GM23338 (cell line): ENCODE measurements around the gene PPFIA4. TPM values are rescaled to one million over a fixed set of nuclear protein-coding genes. Genes with fewer than 3 reads are reported as not detected.

Experiments used
- ATAC-seq: fragments of 200-7000 bp; cut with Tn5 transposase; 3 replicates; pipeline ENCODE4 v1.9.1; 2020
- DNase-seq: peaks from one replicate; pipeline ENCODE4 v3.0.0-alpha.2; 2015; ENCODE audit warnings: low spot score
- H2AFZ ChIP-seq: fragments of 200-600 bp; sonication (generic); 2 replicates; pipeline ENCODE4 v1.8.0; 2016; ENCODE audit warnings: antibody characterized with exemption, mild to moderate bottlenecking, moderate library complexity
- H3F3A ChIP-seq: fragments of 200-600 bp; sonication (generic); replicated peaks from 2 replicates; pipeline ENCODE4 v1.8.0; 2017; ENCODE audit warnings: antibody characterized with exemption, mixed run types, low read depth
- H3K27ac ChIP-seq: fragments of 200-600 bp; sonication (generic); 2 replicates; pipeline ENCODE4 v1.6.1; 2016; ENCODE audit warnings: low read depth
- H3K27me3 ChIP-seq: fragments of 200-600 bp; sonication (generic); 2 replicates; pipeline ENCODE4 v1.8.0; 2016; ENCODE audit warnings: mild to moderate bottlenecking, mixed run types, moderate library complexity; ENCODE audit not compliant: insufficient read depth
- H3K36me3 ChIP-seq: fragments of 200-600 bp; sonication (generic); 2 replicates; pipeline ENCODE4 v1.8.0; 2016; ENCODE audit warnings: mild to moderate bottlenecking; ENCODE audit not compliant: insufficient read depth
- H3K4me1 ChIP-seq: fragments of 200-600 bp; sonication (generic); 2 replicates; pipeline ENCODE4 v1.8.0; 2016; ENCODE audit warnings: mild to moderate bottlenecking, moderate library complexity; ENCODE audit not compliant: insufficient read depth
- H3K4me2 ChIP-seq: fragments of 200-600 bp; sonication (generic); 2 replicates; pipeline ENCODE4 v1.7.1; 2017; ENCODE audit warnings: mixed run types
- H3K4me3 ChIP-seq: fragments of 200-600 bp; sonication (generic); 2 replicates; pipeline ENCODE4 v1.6.1; 2016; ENCODE audit warnings: mixed run types
- H3K79me2 ChIP-seq: fragments of 200-600 bp; sonication (generic); replicated peaks from 2 replicates; pipeline ENCODE4 v1.8.0; 2017; ENCODE audit warnings: mild to moderate bottlenecking; ENCODE audit not compliant: insufficient read depth
- H3K9me2 ChIP-seq: fragments of 200-600 bp; sonication (generic); 2 replicates; pipeline ENCODE4 v1.8.0; 2017; ENCODE audit not compliant: insufficient read depth
- H4K20me1 ChIP-seq: fragments of 200-600 bp; sonication (generic); replicated peaks from 2 replicates; pipeline ENCODE4 v1.8.0; 2017; ENCODE audit warnings: mild to moderate bottlenecking; ENCODE audit not compliant: insufficient read depth
- H3K27ac Mint-ChIP-seq: 2 replicates; pipeline ENCODE4 v1.8.0; 2020; ENCODE audit warnings: inconsistent platforms, mild to moderate bottlenecking, moderate library complexity, mixed read lengths
- H3K27me3 Mint-ChIP-seq: 3 replicates; pipeline ENCODE4 v1.8.0; 2022; ENCODE audit warnings: low read depth, mild to moderate bottlenecking, moderate library complexity, mixed read lengths, inconsistent platforms; ENCODE audit not compliant: insufficient read depth, poor library complexity
- H3K36me3 Mint-ChIP-seq: 3 replicates; pipeline ENCODE4 v1.8.0; 2021; ENCODE audit warnings: low read depth, mild to moderate bottlenecking, inconsistent platforms, moderate library complexity, mixed read lengths
- H3K4me1 Mint-ChIP-seq: 3 replicates; pipeline ENCODE4 v1.8.0; 2020; ENCODE audit warnings: mild to moderate bottlenecking, inconsistent platforms, mixed read lengths
- H3K4me3 Mint-ChIP-seq: 3 replicates; pipeline ENCODE4 v1.8.0; 2021; ENCODE audit warnings: moderate library complexity, mild to moderate bottlenecking, inconsistent platforms, mixed read lengths
- H3K9me3 Mint-ChIP-seq: 3 replicates; pipeline ENCODE4 v1.8.0; 2020; ENCODE audit warnings: moderate library complexity, mild to moderate bottlenecking, inconsistent platforms, mixed read lengths
- CREB1 ChIP-seq: fragments of 250-450 bp; sonication (Bioruptor Pico); IDR thresholded peaks from 2 replicates; pipeline ENCODE4 v1.5.0; 2020; ENCODE audit warnings: low read depth, mild to moderate bottlenecking, moderate library complexity
- EZH2 ChIP-seq: fragments of 200-600 bp; sonication (generic); IDR thresholded peaks from one replicate; pipeline ENCODE4 v1.8.0; 2017; ENCODE audit warnings: antibody characterized with exemption, mild to moderate bottlenecking, low read depth; ENCODE audit not compliant: unreplicated experiment
- EZH2phosphoT487 ChIP-seq: fragments of 200-600 bp; sonication (generic); IDR thresholded peaks from one replicate; pipeline ENCODE4 v1.8.1; 2018; ENCODE audit warnings: antibody characterized with exemption; ENCODE audit not compliant: unreplicated experiment
- JUNB ChIP-seq: IDR thresholded peaks from one replicate; pipeline ENCODE4 v1.6.1; 2016; ENCODE audit warnings: antibody characterized with exemption; ENCODE audit not compliant: unreplicated experiment
- NANOG ChIP-seq: IDR thresholded peaks from 2 replicates; pipeline ENCODE4 v1.6.1; 2016; ENCODE audit warnings: antibody characterized with exemption, borderline replicate concordance
- STAT1 ChIP-seq: IDR thresholded peaks from one replicate; pipeline ENCODE4 v1.6.1; 2016; ENCODE audit warnings: antibody characterized with exemption; ENCODE audit not compliant: unreplicated experiment
- ZNF114 ChIP-seq: fragments of 250-450 bp; sonication (Bioruptor Pico); IDR thresholded peaks from 2 replicates; pipeline ENCODE4 v1.5.0; 2020; ENCODE audit warnings: mild to moderate bottlenecking, moderate library complexity
- polyA plus RNA-seq: library from polyadenylated mRNA; unstranded; fragments of >200 nt; fragmentation: Nextera tagmentation; extraction: Ambion mirVana; gene quantifications from 2 replicates; pipeline ENCODE4 v1.2.1, GENCODE V29; 2016
- total RNA-seq: library from RNA; depleted of rRNA; stranded (reverse); fragments of >200 nt; shearing (Covaris generic); gene quantifications from 2 replicates; pipeline ENCODE4 v1.2.3, GENCODE V29; 2014
- TF ChIP-seq, protein P1 (sequence below): fragments of 250-450 bp; sonication (Bioruptor Pico); IDR thresholded peaks from 2 replicates; pipeline ENCODE4 v1.5.0; 2020; ENCODE audit warnings: mild to moderate bottlenecking, moderate library complexity
- TF ChIP-seq, protein P2 (sequence below): IDR thresholded peaks from one replicate; pipeline ENCODE4 v1.6.1; 2018; ENCODE audit warnings: antibody characterized with exemption; ENCODE audit not compliant: unreplicated experiment
- TF ChIP-seq, protein P3 (sequence below): IDR thresholded peaks from 2 replicates; pipeline ENCODE4 v1.6.1; 2016; ENCODE audit warnings: antibody characterized with exemption

Gene PPFIA4
- total and polyA plus RNA-seq, 2 experiments from 2014 or later: 1.3 to 7.6 TPM

DNA sequence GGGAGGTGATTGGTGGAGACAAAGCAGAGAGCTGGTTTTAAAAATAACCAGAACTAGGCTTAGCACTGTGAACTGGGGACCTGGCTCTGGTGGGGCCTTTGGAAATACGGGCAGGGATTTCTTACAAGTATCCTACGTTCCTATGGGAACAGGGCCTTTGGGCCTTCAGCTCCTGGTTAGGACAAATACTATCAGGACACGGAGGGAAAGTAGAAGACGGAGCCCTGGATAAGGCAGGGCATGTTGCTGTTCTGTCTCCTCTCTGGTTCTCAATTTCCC, 64.8 kb downstream of the PPFIA4 start (continued):
- TF ChIP-seq, protein P1, sequence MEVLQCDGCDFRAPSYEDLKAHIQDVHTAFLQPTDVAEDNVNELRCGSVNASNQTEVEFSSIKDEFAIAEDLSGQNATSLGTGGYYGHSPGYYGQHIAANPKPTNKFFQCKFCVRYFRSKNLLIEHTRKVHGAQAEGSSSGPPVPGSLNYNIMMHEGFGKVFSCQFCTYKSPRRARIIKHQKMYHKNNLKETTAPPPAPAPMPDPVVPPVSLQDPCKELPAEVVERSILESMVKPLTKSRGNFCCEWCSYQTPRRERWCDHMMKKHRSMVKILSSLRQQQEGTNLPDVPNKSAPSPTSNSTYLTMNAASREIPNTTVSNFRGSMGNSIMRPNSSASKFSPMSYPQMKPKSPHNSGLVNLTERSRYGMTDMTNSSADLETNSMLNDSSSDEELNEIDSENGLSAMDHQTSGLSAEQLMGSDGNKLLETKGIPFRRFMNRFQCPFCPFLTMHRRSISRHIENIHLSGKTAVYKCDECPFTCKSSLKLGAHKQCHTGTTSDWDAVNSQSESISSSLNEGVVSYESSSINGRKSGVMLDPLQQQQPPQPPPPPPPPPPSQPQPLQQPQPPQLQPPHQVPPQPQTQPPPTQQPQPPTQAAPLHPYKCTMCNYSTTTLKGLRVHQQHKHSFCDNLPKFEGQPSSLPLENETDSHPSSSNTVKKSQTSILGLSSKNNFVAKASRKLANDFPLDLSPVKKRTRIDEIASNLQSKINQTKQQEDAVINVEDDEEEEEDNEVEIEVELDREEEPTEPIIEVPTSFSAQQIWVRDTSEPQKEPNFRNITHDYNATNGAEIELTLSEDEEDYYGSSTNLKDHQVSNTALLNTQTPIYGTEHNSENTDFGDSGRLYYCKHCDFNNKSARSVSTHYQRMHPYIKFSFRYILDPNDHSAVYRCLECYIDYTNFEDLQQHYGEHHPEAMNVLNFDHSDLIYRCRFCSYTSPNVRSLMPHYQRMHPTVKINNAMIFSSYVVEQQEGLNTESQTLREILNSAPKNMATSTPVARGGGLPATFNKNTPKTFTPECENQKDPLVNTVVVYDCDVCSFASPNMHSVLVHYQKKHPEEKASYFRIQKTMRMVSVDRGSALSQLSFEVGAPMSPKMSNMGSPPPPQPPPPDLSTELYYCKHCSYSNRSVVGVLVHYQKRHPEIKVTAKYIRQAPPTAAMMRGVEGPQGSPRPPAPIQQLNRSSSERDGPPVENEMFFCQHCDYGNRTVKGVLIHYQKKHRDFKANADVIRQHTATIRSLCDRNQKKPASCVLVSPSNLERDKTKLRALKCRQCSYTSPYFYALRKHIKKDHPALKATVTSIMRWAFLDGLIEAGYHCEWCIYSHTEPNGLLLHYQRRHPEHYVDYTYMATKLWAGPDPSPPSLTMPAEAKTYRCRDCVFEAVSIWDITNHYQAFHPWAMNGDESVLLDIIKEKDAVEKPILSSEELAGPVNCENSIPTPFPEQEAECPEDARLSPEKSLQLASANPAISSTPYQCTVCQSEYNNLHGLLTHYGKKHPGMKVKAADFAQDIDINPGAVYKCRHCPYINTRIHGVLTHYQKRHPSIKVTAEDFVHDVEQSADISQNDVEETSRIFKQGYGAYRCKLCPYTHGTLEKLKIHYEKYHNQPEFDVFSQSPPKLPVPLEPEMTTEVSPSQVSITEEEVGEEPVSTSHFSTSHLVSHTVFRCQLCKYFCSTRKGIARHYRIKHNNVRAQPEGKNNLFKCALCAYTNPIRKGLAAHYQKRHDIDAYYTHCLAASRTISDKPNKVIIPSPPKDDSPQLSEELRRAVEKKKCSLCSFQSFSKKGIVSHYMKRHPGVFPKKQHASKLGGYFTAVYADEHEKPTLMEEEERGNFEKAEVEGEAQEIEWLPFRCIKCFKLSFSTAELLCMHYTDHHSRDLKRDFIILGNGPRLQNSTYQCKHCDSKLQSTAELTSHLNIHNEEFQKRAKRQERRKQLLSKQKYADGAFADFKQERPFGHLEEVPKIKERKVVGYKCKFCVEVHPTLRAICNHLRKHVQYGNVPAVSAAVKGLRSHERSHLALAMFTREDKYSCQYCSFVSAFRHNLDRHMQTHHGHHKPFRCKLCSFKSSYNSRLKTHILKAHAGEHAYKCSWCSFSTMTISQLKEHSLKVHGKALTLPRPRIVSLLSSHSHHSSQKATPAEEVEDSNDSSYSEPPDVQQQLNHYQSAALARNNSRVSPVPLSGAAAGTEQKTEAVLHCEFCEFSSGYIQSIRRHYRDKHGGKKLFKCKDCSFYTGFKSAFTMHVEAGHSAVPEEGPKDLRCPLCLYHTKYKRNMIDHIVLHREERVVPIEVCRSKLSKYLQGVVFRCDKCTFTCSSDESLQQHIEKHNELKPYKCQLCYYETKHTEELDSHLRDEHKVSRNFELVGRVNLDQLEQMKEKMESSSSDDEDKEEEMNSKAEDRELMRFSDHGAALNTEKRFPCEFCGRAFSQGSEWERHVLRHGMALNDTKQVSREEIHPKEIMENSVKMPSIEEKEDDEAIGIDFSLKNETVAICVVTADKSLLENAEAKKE: no peak
- TF ChIP-seq EZH2phosphoT487: no peak
- no peak for TF ChIP-seq STAT1
- TF ChIP-seq ZNF114 (CRISPR knock-in tag): no peak
- TF ChIP-seq, protein P2, sequence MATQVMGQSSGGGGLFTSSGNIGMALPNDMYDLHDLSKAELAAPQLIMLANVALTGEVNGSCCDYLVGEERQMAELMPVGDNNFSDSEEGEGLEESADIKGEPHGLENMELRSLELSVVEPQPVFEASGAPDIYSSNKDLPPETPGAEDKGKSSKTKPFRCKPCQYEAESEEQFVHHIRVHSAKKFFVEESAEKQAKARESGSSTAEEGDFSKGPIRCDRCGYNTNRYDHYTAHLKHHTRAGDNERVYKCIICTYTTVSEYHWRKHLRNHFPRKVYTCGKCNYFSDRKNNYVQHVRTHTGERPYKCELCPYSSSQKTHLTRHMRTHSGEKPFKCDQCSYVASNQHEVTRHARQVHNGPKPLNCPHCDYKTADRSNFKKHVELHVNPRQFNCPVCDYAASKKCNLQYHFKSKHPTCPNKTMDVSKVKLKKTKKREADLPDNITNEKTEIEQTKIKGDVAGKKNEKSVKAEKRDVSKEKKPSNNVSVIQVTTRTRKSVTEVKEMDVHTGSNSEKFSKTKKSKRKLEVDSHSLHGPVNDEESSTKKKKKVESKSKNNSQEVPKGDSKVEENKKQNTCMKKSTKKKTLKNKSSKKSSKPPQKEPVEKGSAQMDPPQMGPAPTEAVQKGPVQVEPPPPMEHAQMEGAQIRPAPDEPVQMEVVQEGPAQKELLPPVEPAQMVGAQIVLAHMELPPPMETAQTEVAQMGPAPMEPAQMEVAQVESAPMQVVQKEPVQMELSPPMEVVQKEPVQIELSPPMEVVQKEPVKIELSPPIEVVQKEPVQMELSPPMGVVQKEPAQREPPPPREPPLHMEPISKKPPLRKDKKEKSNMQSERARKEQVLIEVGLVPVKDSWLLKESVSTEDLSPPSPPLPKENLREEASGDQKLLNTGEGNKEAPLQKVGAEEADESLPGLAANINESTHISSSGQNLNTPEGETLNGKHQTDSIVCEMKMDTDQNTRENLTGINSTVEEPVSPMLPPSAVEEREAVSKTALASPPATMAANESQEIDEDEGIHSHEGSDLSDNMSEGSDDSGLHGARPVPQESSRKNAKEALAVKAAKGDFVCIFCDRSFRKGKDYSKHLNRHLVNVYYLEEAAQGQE: no peak

DNA sequence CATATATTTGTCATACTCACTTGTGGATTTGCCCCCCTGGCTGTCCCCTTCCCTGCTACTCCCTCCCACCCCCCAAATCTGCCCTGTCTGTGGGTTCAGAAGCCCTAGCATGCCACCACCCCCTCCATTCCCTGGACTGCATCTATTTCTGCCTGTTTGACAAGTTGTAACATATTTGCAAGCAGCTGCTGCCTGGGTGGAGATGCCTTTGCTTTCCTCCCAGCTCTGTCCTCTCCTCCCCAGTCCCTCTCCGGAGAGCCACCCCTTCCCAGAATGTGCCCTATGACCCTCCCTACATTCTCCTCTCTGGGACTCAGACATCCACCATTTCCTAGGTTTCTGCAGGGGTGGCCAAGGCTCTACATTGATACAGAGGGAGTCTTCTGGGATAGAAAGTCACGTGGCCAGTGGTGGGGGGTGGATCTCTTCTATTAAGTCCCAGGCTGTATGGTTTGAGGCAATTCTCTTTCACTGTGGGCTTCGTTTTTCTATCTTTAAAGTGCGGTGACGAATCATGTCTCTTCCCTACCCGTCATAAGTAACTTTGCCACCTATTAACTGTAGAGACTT, 65.6 kb downstream of the PPFIA4 start:
- no peaks in the 10 kb centered on the region for H3F3A ChIP-seq
- H3K4me2 ChIP-seq: no peak overlapping the region
- peaks cover 3% of the 10 kb centered on the region; the same call in 1 of the 2 replicates for H3K9me2 ChIP-seq
- H3K36me3 Mint-ChIP-seq: peaks cover 10% of the 10 kb centered on the region
- no peaks in the 10 kb centered on the region for H4K20me1 ChIP-seq
- H3K79me2 ChIP-seq: no peaks in the 10 kb centered on the region
- H3K4me1 Mint-ChIP-seq: peaks cover 15% of the 10 kb centered on the region
- peaks cover 18% of the 10 kb centered on the region for H3K9me3 Mint-ChIP-seq
- H3K36me3 ChIP-seq: peaks cover 3% of the 10 kb centered on the region; the same call in 1 of the 2 replicates
- H3K4me3 Mint-ChIP-seq: no peak overlapping the region
- DNase-seq (no peak), ATAC-seq (no peak)
- no peak overlapping the region for H2AFZ ChIP-seq
- no peak overlapping the region for H3K27ac ChIP-seq
- no peaks in the 10 kb centered on the region for H3K27me3 ChIP-seq
- H3K27ac Mint-ChIP-seq: no peak overlapping the region
- H3K4me1 ChIP-seq: no peaks in the 10 kb centered on the region
- H3K4me3 ChIP-seq: no peak overlapping the region
- peaks cover 9% of the 10 kb centered on the region for H3K27me3 Mint-ChIP-seq
- TF ChIP-seq CREB1 (CRISPR knock-in tag) (no peak), JUNB (no peak), EZH2 (no peak), NANOG (no peak), EZH2phosphoT487 (no peak), ZNF114 (CRISPR knock-in tag) (no peak)
- TF ChIP-seq, protein P2: no peak
- TF ChIP-seq, protein P3, sequence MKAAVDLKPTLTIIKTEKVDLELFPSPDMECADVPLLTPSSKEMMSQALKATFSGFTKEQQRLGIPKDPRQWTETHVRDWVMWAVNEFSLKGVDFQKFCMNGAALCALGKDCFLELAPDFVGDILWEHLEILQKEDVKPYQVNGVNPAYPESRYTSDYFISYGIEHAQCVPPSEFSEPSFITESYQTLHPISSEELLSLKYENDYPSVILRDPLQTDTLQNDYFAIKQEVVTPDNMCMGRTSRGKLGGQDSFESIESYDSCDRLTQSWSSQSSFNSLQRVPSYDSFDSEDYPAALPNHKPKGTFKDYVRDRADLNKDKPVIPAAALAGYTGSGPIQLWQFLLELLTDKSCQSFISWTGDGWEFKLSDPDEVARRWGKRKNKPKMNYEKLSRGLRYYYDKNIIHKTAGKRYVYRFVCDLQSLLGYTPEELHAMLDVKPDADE: no peak
